Stomach (tissue), 9 donors: ENCODE results near the gene CASP3. TPM values are rescaled to one million over a fixed set of nuclear protein-coding genes. Genes with fewer than 3 reads are reported as not detected.
"Not testable (repeated sequence)": the region's sequence is repeated elsewhere in the genome, so short reads cannot be mapped to it uniquely, and the experiment has no call there.

Source experiments
- DNase-seq, 2 donors: peaks; one replicate each; pipeline versions ENCODE4 v3.0.0 to v3.0.0-alpha.2; 2013 to 2019
- H3K27ac ChIP-seq, 5 donors: fragments of 200-600 bp in 4 of 5; sonication (generic) in 4 of 5; one replicate each; pipeline ENCODE4 v1.5.1; 2013 to 2019; ENCODE audit warnings: mild to moderate bottlenecking in 1 of 5, moderate library complexity in 1 of 5
- H3K27me3 ChIP-seq, 3 donors: fragments of 200-600 bp; sonication (generic); one replicate each; pipeline ENCODE4 v1.5.1; 2017 to 2019; ENCODE audit warnings: mixed run types in 1 of 3
- H3K36me3 ChIP-seq, 4 donors: fragments of 200-600 bp; sonication (generic); 1 replicate in 3 of 4; 2 replicates in 1 of 4; pipeline ENCODE4 v1.5.1; 2016 to 2019
- H3K4me1 ChIP-seq, 4 donors: fragments of 200-600 bp; sonication (generic); one replicate each; pipeline ENCODE4 v1.5.1; 2016 to 2019
- H3K4me3 ChIP-seq, 4 donors: fragments of 200-600 bp; sonication (generic) in 3 of 4; one replicate each; pipeline ENCODE4 v1.5.1; 2016 to 2019; ENCODE audit warnings: mild to moderate bottlenecking in 1 of 4
- H3K9me3 ChIP-seq, 4 donors: fragments of 200-600 bp; sonication (generic); one replicate each; pipeline ENCODE4 v1.5.1; 2016 to 2019
- CTCF ChIP-seq, 7 experiments: fragments of 450-650 bp in 4 of 7; fragments of 200-600 bp in 3 of 7; sonication (generic) in 3 of 7; IDR thresholded peaks; one replicate each; pipeline ENCODE4 v1.5.1; 2016 to 2019; ENCODE audit warnings: antibody characterized with exemption in 7 of 7, control low read depth in 2 of 7, mild to moderate bottlenecking in 1 of 7
- EP300 ChIP-seq: sonication (generic); formaldehyde crosslinking; IDR thresholded peaks from one replicate; pipeline ENCODE4 v1.6.1; 2017; ENCODE audit warnings: antibody characterized with exemption
- POLR2A ChIP-seq, 4 donors: fragments of 450-650 bp; IDR thresholded peaks; one replicate each; pipeline ENCODE4 v1.6.1; 2016; ENCODE audit warnings: antibody characterized with exemption in 4 of 4, control low read depth in 2 of 4, mild to moderate bottlenecking in 1 of 4, moderate library complexity in 1 of 4
- POLR2AphosphoS5 ChIP-seq, 3 donors: sonication (generic); formaldehyde crosslinking; IDR thresholded peaks; one replicate each; pipeline ENCODE4 v1.6.1; 2016; ENCODE audit warnings: antibody characterized with exemption in 3 of 3
- WGBS, 5 donors: extraction: QIAGEN DNeasy Blood & Tissue Kit in 3 of 5; methylation state at CpG; one replicate each; pipeline versions ENCODE4 v1.1.5 to v1.1.7; 2013 to 2018; 5-methylcytosine and 5-hydroxymethylcytosine counted together
- intact Hi-C: fragments of 100-400 bp; cut with DNase I; formaldehyde crosslinking; loops from one replicate; pipeline ENCODE4 v1.15.1; 2023; ENCODE audit warnings: low total_unique reads
- polyA plus RNA-seq, 3 donors: library from polyadenylated mRNA; stranded (reverse); fragments of 200-250 nt; gene quantifications; one replicate each; pipeline ENCODE4 v1.2.3, GENCODE V29; 2013
- total RNA-seq, 5 donors: library from RNA; depleted of rRNA; stranded (reverse); fragments of >200 nt; gene quantifications; one replicate each; pipeline versions ENCODE4 v1.1.0 to v1.2.3, GENCODE V29; 2014 to 2016
- donor health status: healthy with polysubstance abuse.
- donor health status: Bipolar disorder and iron deficiency.
- donor health status: healthy.

CASP3 gene
- total and polyA plus RNA-seq, 8 donors, result 12.5 to 52.5 (median 18.8) TPM

- Histone ChIP-seq H3K27ac (no peak overlapping the region), H3K27me3 (no peaks in the 10 kb centered on the region), H3K36me3 (peaks cover 25 to 83% (median 76%) of the 10 kb centered on the region in 4 donors), H3K4me1 (no peaks in the 10 kb centered on the region), H3K4me3 (no peak overlapping the region), H3K9me3 (no peaks in the 10 kb centered on the region)
- intact Hi-C loops, result no loop called here
- 97 to 100% (median 98%) methylated on average over 4 of the region's 4 CpGs for WGBS, 5 donors
- DNase-seq, result no peak
- TF ChIP-seq POLR2AphosphoS5 (IDR thresholded peaks at IDR 0.05) (no peak), CTCF (IDR thresholded peaks at IDR 0.05) (no peak), POLR2A (IDR thresholded peaks at IDR 0.05) (no peak), EP300 (no peak)
Measured at GRCh38 chr4:184628103-184628502, 21.1 kb downstream of the CASP3 start.

DNA sequence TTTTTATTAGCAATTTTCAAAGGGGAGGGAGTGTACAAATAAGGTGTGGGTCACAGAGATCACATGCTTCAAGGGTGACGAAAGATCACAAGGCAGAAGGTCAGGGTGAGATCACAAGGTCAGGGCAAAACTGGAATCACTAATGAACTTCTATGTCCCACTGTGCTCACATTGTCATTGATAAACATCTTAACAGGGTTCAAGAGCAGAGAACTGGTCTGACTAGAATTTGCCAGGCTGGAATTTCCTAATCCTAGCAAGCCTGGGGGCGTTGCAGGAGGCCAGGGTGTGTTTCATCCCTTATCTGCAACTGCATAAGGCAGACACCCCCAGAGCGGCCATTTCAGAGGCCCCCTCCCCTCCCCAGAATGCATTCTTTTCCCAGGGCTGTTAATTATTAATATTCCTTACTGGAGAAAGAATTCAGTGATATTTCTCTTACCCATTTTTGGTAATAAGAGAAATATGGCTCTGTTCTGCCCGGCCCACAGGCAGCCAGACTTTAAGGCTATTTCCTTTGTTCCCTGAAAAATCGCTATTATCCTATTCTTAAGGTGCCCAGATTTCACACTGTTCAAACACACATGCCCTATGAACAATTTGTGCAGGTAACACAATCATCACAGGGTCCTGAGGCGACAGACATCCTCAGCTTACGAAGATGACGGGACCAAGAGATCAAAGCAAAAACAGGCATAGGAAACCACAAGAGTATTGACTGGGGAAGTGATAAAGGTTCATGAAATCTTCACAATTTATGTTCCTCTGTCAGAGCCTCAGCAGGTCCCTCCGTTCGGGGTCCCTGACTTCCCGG lies 23.3 kb downstream of the CASP3 start:
- WGBS, 5 donors, result 73 to 87% (median 82%) methylated on average over 11 of the region's 11 CpGs
- H3K27ac ChIP-seq, DNase-seq, intact Hi-C loops, H3K9me3 ChIP-seq, H3K4me1 ChIP-seq, H3K27me3 ChIP-seq, H3K4me3 ChIP-seq: not testable (repeated sequence)
- peaks cover 23 to 64% (median 56%) of the 10 kb centered on the region in 4 donors for H3K36me3 ChIP-seq

- Histone ChIP-seq H3K27ac (no peak overlapping the region), H3K4me3 (no peak overlapping the region), H3K9me3 (no peaks in the 10 kb centered on the region), H3K27me3 (no peaks in the 10 kb centered on the region), H3K36me3 (peaks cover 14 to 55% (median 47%) of the 10 kb centered on the region in 4 donors), H3K4me1 (no peaks in the 10 kb centered on the region)
- intact Hi-C loops, result no loop called here
- no peak for DNase-seq
- no peak for TF ChIP-seq EP300
- TF ChIP-seq CTCF (IDR thresholded peaks at IDR 0.05), result no peak
- TF ChIP-seq POLR2A (IDR thresholded peaks at IDR 0.05), result no peak
- no peak for TF ChIP-seq POLR2AphosphoS5 (IDR thresholded peaks at IDR 0.05)
- WGBS, 5 donors, result 93 to 96% (median 94%) methylated on average over 7 of the region's 7 CpGs
Measured at GRCh38 chr4:184624972-184625554, 24.2 kb downstream of the CASP3 start.

- H3K27me3 ChIP-seq, H3K4me3 ChIP-seq, H3K9me3 ChIP-seq, DNase-seq, H3K4me1 ChIP-seq, intact Hi-C loops, H3K27ac ChIP-seq: not testable (repeated sequence)
- peaks cover 8 to 49% (median 41%) of the 10 kb centered on the region in 4 donors for H3K36me3 ChIP-seq
- 93 to 99% (median 98%) methylated on average over 3 of the region's 3 CpGs for WGBS, 5 donors
Measured at GRCh38 chr4:184624504-184624903, 24.7 kb downstream of the CASP3 start.

GRCh38 chr4:184621518-184621917 lies 27.7 kb downstream of the CASP3 start:
- 63 to 73% (median 64%) methylated on average over 3 of the region's 3 CpGs for WGBS, 5 donors
- no peak for DNase-seq

More at GRCh38 chr4:184621518-184621917, 27.7 kb downstream of the CASP3 start:
- H3K36me3 ChIP-seq, result peaks cover 0 to 20% (median 11%) of the 10 kb centered on the region in 4 donors
- H3K27me3 ChIP-seq, result no peaks in the 10 kb centered on the region
- H3K4me3 ChIP-seq, result no peak overlapping the region
- H3K27ac ChIP-seq, result no peak overlapping the region
- TF ChIP-seq CTCF (IDR thresholded peaks at IDR 0.05) (no peak), POLR2A (IDR thresholded peaks at IDR 0.05) (no peak), EP300 (no peak), POLR2AphosphoS5 (IDR thresholded peaks at IDR 0.05) (no peak)
- H3K4me1 ChIP-seq, result no peaks in the 10 kb centered on the region
- H3K9me3 ChIP-seq, result no peaks in the 10 kb centered on the region
- intact Hi-C loops, result no loop called here
